Measurements from ENCODE around the gene TRHDE.
A peak's percentile ranks its signal among the peaks of the same experiment; 100 is the strongest.

The TRHDE gene

DNA sequence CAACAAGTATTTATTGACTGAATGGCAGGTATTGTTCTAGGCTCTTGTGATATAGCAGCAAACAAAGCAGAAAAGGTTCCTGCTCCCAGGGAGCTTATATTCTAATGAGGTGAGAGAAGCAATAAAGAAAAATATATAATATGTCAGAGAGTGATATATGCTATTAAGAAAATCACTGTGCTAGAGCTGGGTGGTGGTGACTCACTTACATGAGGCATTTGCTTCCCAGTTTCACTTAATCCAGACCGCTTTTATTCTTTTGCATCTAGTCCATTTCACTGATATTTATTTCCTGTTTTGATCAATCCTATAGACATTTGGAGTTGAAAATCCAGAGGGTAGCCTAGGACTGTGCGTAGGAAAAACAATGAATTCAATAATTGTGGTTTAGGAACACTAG, 17.5 kb downstream of the TRHDE start:
- no peaks in the 10 kb centered on the region for H3K27me3 ChIP-seq (replicated peaks)
- H3K36me3 ChIP-seq (replicated peaks), result no peaks in the 10 kb centered on the region
- H3K27ac ChIP-seq, result no peak overlapping the region
- no peak for DNase-seq
- TF ChIP-seq, protein P1, sequence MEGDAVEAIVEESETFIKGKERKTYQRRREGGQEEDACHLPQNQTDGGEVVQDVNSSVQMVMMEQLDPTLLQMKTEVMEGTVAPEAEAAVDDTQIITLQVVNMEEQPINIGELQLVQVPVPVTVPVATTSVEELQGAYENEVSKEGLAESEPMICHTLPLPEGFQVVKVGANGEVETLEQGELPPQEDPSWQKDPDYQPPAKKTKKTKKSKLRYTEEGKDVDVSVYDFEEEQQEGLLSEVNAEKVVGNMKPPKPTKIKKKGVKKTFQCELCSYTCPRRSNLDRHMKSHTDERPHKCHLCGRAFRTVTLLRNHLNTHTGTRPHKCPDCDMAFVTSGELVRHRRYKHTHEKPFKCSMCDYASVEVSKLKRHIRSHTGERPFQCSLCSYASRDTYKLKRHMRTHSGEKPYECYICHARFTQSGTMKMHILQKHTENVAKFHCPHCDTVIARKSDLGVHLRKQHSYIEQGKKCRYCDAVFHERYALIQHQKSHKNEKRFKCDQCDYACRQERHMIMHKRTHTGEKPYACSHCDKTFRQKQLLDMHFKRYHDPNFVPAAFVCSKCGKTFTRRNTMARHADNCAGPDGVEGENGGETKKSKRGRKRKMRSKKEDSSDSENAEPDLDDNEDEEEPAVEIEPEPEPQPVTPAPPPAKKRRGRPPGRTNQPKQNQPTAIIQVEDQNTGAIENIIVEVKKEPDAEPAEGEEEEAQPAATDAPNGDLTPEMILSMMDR (IDR thresholded peaks at IDR 0.05; ENCODE audit: low read depth, low read length, missing control alignments), result no peak
- in situ Hi-C loops (cut with HindIII; ENCODE audit: low pct_ligation_motif_present, low sequenced_read_pairs), result no loop called here
- no peak overlapping the region for H3K4me3 ChIP-seq (ENCODE audit: low read depth, low read length)

DNA sequence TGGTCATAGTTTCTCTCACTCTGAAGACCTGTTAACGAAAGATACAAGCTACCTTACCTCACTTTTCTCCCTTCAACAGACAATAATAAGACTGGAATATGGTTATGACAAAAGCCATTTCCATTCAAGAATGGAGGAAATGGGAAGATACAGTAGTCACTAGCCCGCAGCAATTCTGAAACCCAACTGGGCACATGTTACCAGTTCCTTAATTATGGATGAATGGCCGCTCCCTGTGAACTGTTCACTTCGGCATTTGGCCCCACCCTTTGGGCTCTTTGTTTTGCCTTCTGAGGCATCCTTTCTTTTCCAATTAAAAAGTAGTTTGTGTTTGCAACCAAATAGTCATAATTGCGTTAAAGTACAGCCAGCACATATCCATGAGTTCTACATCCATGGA, 19.0 kb downstream of the TRHDE start:
- in situ Hi-C loops (cut with HindIII; ENCODE audit: low pct_ligation_motif_present, low sequenced_read_pairs), result no loop called here
- TF ChIP-seq, protein P1 (IDR thresholded peaks at IDR 0.05; ENCODE audit: low read depth, low read length, missing control alignments), result no peak
- no peak overlapping the region for H3K27ac ChIP-seq

DNA sequence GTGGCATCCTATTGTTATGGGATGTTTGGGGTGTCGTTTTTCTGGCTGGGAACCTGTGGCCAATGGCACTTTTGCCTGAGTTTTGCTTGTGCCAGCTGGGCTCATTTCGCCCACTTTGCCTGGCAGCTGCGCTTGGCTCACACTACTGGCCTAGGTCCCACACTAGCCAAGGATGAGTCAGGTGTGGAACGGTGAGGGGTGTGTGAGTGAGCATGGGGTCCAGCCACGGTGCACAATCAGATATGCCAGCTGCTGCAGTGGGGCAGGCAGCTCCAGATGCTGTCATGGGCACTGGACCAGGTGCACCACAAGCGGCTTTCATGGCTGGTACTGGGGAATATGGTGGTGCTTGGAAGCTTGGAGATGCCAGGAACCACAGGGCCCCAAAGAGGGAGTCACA, 21.5 kb downstream of the TRHDE start:
- TF ChIP-seq, protein P1 (IDR thresholded peaks at IDR 0.05; ENCODE audit: low read depth, low read length, missing control alignments), result no peak
- in situ Hi-C loops (cut with HindIII; ENCODE audit: low pct_ligation_motif_present, low sequenced_read_pairs), result no loop called here
- Histone ChIP-seq H3K27me3 (replicated peaks) (no peaks in the 10 kb centered on the region), H3K36me3 (replicated peaks) (no peaks in the 10 kb centered on the region), H3K27ac (no peak overlapping the region), H3K4me3 (ENCODE audit: low read depth, low read length) (no peak overlapping the region)
- no peak for DNase-seq

More for the DNA sequence above, 19.0 kb downstream of the TRHDE start:
- Histone ChIP-seq H3K36me3 (replicated peaks) (no peaks in the 10 kb centered on the region), H3K4me3 (ENCODE audit: low read depth, low read length) (no peak overlapping the region), H3K27me3 (replicated peaks) (no peaks in the 10 kb centered on the region)
- DNase-seq, result no peak

DNA sequence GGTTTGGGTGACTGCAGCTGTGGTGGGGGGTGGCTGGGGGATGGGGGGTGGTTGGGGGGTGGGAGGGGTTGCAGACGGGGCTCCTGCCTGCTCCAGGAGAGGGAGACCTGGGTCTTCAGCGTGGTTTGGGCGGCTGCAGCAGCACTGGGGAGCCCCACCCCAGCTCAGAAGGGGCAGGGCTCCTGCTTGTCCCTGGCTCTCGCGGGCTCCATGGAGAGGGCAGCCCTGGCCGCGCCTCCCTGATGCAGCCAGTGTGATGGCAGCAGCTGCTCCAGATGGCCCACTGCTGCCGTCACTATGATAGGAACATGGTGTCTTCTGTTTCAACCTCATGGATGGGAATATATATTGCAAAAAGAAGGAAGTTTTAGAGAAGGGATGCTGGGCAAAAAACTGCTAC, 22.9 kb downstream of the TRHDE start:
- Histone ChIP-seq H3K36me3 (replicated peaks) (no peaks in the 10 kb centered on the region), H3K27ac (peak overlapping the region; percentile 32), H3K27me3 (replicated peaks) (no peaks in the 10 kb centered on the region), H3K4me3 (ENCODE audit: low read depth, low read length) (no peak overlapping the region)
- TF ChIP-seq, protein P1 (IDR thresholded peaks at IDR 0.05; ENCODE audit: low read depth, low read length, missing control alignments), result no peak
- DNase-seq, result no peak
- in situ Hi-C loops (cut with HindIII; ENCODE audit: low pct_ligation_motif_present, low sequenced_read_pairs), result no loop called here

DNA sequence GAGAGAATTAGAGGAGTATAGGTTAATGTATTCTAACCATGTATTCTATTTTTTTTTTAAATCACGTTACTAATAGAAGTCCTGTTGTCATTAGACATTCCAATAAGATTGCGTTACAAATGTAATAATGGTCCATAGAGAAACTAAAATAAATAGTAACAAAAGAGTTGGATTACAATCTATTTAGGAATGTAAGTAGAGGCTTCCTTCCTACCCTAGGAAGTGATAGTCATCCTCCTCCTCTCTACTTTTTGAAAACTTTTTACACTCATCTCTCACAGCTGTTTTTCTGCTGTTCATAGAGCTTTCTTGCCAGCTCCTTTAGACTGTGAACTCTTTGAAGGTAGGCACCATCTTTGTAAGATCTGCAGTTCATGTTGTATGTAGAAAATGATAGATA, 23.6 kb downstream of the TRHDE start:
- H3K36me3 ChIP-seq (replicated peaks), result no peaks in the 10 kb centered on the region
- DNase-seq, result no peak
- H3K27me3 ChIP-seq (replicated peaks), result no peaks in the 10 kb centered on the region
- peak overlapping the region; percentile 65 for H3K27ac ChIP-seq
- no peak overlapping the region for H3K4me3 ChIP-seq (ENCODE audit: low read depth, low read length)
- in situ Hi-C loops (cut with HindIII; ENCODE audit: low pct_ligation_motif_present, low sequenced_read_pairs), result no loop called here
- TF ChIP-seq, protein P1 (IDR thresholded peaks at IDR 0.05; ENCODE audit: low read depth, low read length, missing control alignments), result no peak

DNA sequence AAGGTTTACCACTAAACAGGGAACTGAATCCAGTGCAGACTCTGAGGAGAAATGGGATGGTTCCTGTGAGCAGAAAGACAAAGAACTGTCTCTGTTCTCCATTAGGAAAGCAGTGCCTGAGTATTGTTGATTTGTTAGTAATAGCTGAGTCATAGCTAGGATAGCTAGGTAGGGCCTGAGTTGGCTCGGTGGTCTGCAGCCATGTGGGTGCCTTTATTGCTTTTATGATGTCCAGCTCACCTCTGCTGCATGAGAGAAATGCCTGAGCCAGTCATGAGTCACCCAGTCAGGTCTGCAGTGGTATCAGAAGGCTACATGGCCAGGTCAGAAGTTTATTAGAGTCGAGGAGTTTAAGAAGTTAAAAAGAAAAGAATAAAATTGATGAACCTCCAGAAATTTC, 24.2 kb downstream of the TRHDE start:
- H3K27ac ChIP-seq, result peak overlapping the region; percentile 65
- no peaks in the 10 kb centered on the region for H3K36me3 ChIP-seq (replicated peaks)
- no peak overlapping the region for H3K4me3 ChIP-seq (ENCODE audit: low read depth, low read length)
- DNase-seq, result peak; percentile 53
- in situ Hi-C loops (cut with HindIII; ENCODE audit: low pct_ligation_motif_present, low sequenced_read_pairs), result no loop called here
- no peaks in the 10 kb centered on the region for H3K27me3 ChIP-seq (replicated peaks)
- TF ChIP-seq, protein P1 (IDR thresholded peaks at IDR 0.05; ENCODE audit: low read depth, low read length, missing control alignments), result no peak
